ENCODE results near the gene CCDC197. TPM values are rescaled to one million over a fixed set of nuclear protein-coding genes. Genes with fewer than 3 reads are reported as not detected.
A peak's percentile ranks its signal among the peaks of the same experiment; 100 is the strongest.

Gene CCDC197
- total and polyA plus RNA-seq, 4 donors = not detected

DNA sequence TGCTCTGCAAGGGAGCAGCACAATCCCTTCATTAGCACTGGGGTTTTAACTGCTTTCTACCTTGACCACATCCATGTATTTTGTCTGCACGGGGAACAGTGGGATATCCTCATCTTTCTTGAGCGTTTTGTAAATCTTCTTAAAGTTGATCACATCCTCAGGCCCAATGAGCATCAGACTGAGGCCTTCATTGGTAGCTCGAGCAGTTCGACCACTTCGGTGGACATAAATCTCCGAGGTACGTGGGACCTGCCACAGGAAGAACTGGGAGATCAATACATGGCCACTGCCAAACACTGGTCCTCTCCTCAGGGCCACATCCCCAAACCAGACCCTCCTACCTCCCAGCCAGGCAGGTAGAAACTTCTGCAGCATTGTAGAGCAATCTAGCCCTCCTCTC, 57.8 kb downstream of the CCDC197 start:
- no peaks in the 10 kb centered on the region for H3K9me3 ChIP-seq (ENCODE audit: control insufficient read depth in 4 of 4, low read length in 3 of 4)
- 95% methylated on average over 7 of the region's 7 CpGs for WGBS
- peak; percentile 16 for DNase-seq (ENCODE audit: low spot score)
- TF ChIP-seq CTCF (IDR thresholded peaks at IDR 0.05; ENCODE audit: low read depth, low read length, missing input control) = no peak
- no peak for TF ChIP-seq GABPA (IDR thresholded peaks at IDR 0.05 in 1 of 2, conservative IDR thresholded peaks at IDR 0.05 in 1 of 2)
- no peak for TF ChIP-seq HNF4G (IDR thresholded peaks at IDR 0.05)
- no peak for TF ChIP-seq HNF4A (conservative IDR thresholded peaks at IDR 0.05)
- TF ChIP-seq RAD21 (IDR thresholded peaks at IDR 0.05) = no peak
- TF ChIP-seq TAF1 (conservative IDR thresholded peaks at IDR 0.05) = no peak
- no peak for TF ChIP-seq ZBTB33 (IDR thresholded peaks at IDR 0.05)
- TF ChIP-seq MAX (IDR thresholded peaks at IDR 0.05) = no peak
- no peak for TF ChIP-seq EGR1 (IDR thresholded peaks at IDR 0.05; ENCODE audit: low read depth in 2 of 2)
- TF ChIP-seq FOXA1 (IDR thresholded peaks at IDR 0.05) = no peak
- TF ChIP-seq, protein P1, sequence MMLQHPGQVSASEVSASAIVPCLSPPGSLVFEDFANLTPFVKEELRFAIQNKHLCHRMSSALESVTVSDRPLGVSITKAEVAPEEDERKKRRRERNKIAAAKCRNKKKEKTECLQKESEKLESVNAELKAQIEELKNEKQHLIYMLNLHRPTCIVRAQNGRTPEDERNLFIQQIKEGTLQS (IDR thresholded peaks at IDR 0.05) = no peak
- no peak for TF ChIP-seq REST (IDR thresholded peaks at IDR 0.05)
- H3K9ac ChIP-seq (ENCODE audit: low read depth in 1 of 2, low read length in 2 of 2) = no peak overlapping the region
- peaks cover 12 to 45% (median 35%) of the 10 kb centered on the region in 4 donors for H3K4me1 ChIP-seq (ENCODE audit: control insufficient read depth in 4 of 4, insufficient read depth in 4 of 4, low read length in 3 of 4)
- no peak overlapping the region for H3K27ac ChIP-seq (ENCODE audit: low read depth in 1 of 2, low read length in 2 of 2)
- H3K36me3 ChIP-seq (ENCODE audit: control insufficient read depth in 4 of 4, insufficient read depth in 3 of 4, low read depth in 1 of 4, low read length in 3 of 4) = peaks cover 5 to 49% (median 36%) of the 10 kb centered on the region in 4 donors
- no peak overlapping the region for H3K4me3 ChIP-seq (ENCODE audit: low read depth in 1 of 3, low read length in 3 of 3)
- H3K27me3 ChIP-seq (ENCODE audit: control insufficient read depth in 4 of 4, insufficient read depth in 4 of 4, low read length in 3 of 4) = no peaks in the 10 kb centered on the region

DNA sequence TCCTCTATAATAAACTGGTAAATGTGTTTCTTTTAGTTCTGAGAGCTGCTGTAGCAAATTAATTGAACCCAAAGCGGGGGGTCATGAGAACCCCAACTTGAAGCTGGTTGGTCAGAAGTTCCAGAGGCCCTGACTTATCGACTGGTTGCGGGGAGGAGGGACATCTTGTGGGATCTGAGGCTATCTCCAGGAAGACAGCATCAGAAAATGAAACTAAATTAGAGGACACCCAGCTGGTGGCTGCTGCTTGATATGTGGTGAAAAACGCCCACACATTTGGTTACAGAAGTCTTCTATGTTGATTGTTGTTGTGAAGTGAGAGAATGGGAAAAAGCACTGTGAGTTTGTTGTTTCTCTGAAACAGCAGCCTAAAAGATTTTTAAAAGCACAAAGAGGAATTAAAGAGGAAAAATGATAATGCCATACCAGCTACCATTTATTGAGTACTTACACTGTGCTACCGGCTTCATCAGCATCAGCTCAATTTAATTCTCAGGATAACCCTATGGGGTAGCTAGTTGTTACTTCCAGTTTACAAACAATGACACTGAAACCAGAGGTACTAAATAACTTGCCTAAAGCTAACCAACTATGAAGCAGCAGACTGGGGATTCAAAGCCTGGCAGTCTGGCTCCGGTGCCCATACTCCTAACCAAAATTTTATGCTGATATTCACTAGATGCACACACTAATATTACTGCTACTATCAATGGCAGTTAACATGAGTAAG, 59.6 kb downstream of the CCDC197 start:
- H3K4me1 ChIP-seq (ENCODE audit: control insufficient read depth in 4 of 4, insufficient read depth in 4 of 4, low read length in 3 of 4) = peaks cover 15 to 44% (median 39%) of the 10 kb centered on the region in 4 donors
- TF ChIP-seq JUND (IDR thresholded peaks at IDR 0.05) (no peak), TAF1 (conservative IDR thresholded peaks at IDR 0.05) (no peak), MAX (IDR thresholded peaks at IDR 0.05) (no peak), RXRA (IDR thresholded peaks at IDR 0.05) (no peak), FOXA2 (IDR thresholded peaks at IDR 0.05) (no peak), ZBTB33 (IDR thresholded peaks at IDR 0.05) (no peak), REST (IDR thresholded peaks at IDR 0.05) (no peak), HNF4G (IDR thresholded peaks at IDR 0.05) (no peak), HNF4A (conservative IDR thresholded peaks at IDR 0.05) (no peak), FOXA1 (IDR thresholded peaks at IDR 0.05) (no peak), RAD21 (IDR thresholded peaks at IDR 0.05) (no peak)

More for the DNA sequence above, 59.6 kb downstream of the CCDC197 start:
- Histone ChIP-seq H3K9me3 (ENCODE audit: control insufficient read depth in 4 of 4, low read length in 3 of 4) (no peaks in the 10 kb centered on the region), H3K27ac (ENCODE audit: low read depth in 1 of 2, low read length in 2 of 2) (peak overlapping the region in 1 of 2 donors; percentile 16), H3K36me3 (ENCODE audit: control insufficient read depth in 4 of 4, insufficient read depth in 3 of 4, low read depth in 1 of 4, low read length in 3 of 4) (peaks cover 5 to 55% (median 38%) of the 10 kb centered on the region in 4 donors), H3K4me3 (ENCODE audit: low read depth in 1 of 3, low read length in 3 of 3) (no peak overlapping the region), H3K27me3 (ENCODE audit: control insufficient read depth in 4 of 4, insufficient read depth in 4 of 4, low read length in 3 of 4) (no peaks in the 10 kb centered on the region), H3K9ac (ENCODE audit: low read depth in 1 of 2, low read length in 2 of 2) (no peak overlapping the region)
- 82% methylated on average over 6 of the region's 6 CpGs for WGBS
- DNase-seq (ENCODE audit: low spot score) = peak; percentile 4
